PC-3 (cell line): ENCODE data around the gene SELL.

Experiments used
- CTCF ChIP-seq: fragments of 300-600 bp; sonication (generic); conservative IDR thresholded peaks from 2 replicates; pipeline ENCODE4 v1.5.1; 2017; ENCODE audit warnings: antibody characterized with exemption, low read depth, mild to moderate bottlenecking, low read length
- EZH2phosphoT487 ChIP-seq: fragments of 300-600 bp; sonication (generic); IDR thresholded peaks from 2 replicates; pipeline ENCODE4 v1.6.1; 2018; ENCODE audit warnings: mild to moderate bottlenecking, antibody characterized with exemption, low read length, borderline replicate concordance

DNA sequence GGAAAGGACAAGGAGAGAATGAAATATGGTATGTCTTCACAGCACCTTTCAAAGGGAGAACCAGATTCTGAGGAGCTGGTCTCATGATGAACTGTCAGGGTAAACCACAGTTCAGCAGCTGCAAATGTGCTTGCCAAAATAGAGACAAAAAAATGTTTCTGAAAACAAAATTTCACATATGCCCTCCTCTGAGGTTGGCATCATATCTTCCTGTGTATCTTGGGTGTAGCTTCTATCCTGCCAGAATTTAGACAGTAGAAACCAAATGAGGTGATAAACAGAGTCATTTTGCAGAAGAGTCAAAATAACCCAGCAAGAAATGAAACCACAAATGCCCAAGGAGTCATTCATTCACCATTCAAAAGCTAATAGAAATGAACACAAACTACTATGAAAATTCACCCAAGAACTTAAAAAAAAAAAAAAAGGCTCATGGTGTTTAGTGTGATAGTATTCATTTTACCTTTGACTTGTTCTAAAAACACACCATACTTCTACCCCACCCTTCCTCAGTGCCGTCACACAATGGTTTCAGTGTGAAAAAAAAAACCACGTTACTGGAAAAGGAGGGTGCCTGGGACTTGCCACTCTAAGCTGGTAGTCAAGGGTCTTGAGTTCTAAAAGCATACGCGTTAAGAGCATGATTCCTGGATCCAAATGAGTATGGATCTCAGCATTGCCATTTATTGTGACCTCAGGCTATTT lies 18.5 kb downstream of the SELL start:
- no peak for TF ChIP-seq CTCF
- TF ChIP-seq EZH2phosphoT487, result no peak
